GM23338 (cell line): Measurements from ENCODE around the gene WDR35. TPM values are rescaled to one million over a fixed set of nuclear protein-coding genes. Genes with fewer than 3 reads are reported as not detected.

ENCODE experiments used
- polyA plus RNA-seq: library from polyadenylated mRNA; unstranded; fragments of >200 nt; fragmentation: Nextera tagmentation; extraction: Ambion mirVana; gene quantifications from 2 replicates; pipeline ENCODE4 v1.2.1, GENCODE V29; 2016
- total RNA-seq: library from RNA; depleted of rRNA; stranded (reverse); fragments of >200 nt; shearing (Covaris generic); gene quantifications from 2 replicates; pipeline ENCODE4 v1.2.3, GENCODE V29; 2014; rRNA removed

Gene WDR35
- total and polyA plus RNA-seq, 2 experiments from 2014 or later, result 5.3 to 20.0 TPM

Other genes with a start within 250 kb of the WDR35 start
- gene TTC32, start 88.1 kb downstream of the WDR35 start, total RNA-seq, result 4.6 and 4.9 TPM in 2 replicates
- 17.0 and 22.8 TPM in 2 replicates for gene TTC32, start 88.1 kb downstream of the WDR35 start, polyA plus RNA-seq
- 6.4 and 7.0 TPM in 2 replicates for gene MATN3, start 22.6 kb upstream of the WDR35 start, total RNA-seq
- 4.4 and 4.6 TPM in 2 replicates for gene MATN3, start 22.6 kb upstream of the WDR35 start, polyA plus RNA-seq
- 123 and 157 TPM in 2 replicates for gene LAPTM4A, start 61.5 kb upstream of the WDR35 start, total RNA-seq
- 199 and 214 TPM in 2 replicates for gene LAPTM4A, start 61.5 kb upstream of the WDR35 start, polyA plus RNA-seq
- gene SDC1, start 235.0 kb upstream of the WDR35 start, total RNA-seq, result 40.6 and 43.0 TPM in 2 replicates
- gene SDC1, start 235.0 kb upstream of the WDR35 start, polyA plus RNA-seq, result 16.1 and 16.6 TPM in 2 replicates